ENCODE measurements around the gene IL2RA. TPM values are rescaled to one million over a fixed set of nuclear protein-coding genes. Genes with fewer than 3 reads are reported as not detected.

Gene IL2RA
- total and polyA plus RNA-seq, 10 of the 15 experiments (the other 5 are each of a cell fraction or from before 2014, with no cell fraction given): 2.2 to 6.0 (median 4.9) TPM

GRCh38 chr10:6039711-6040110 is 22.5 kb downstream of the IL2RA start:
- CTCF ChIA-PET: interaction anchor here (0.9 kb wide), 1 partner anchor 8 kb away, joined by 3 read pairs; no protein-coding TSS in a partner anchor
- ATAC-seq (no peak), DNase-seq (ENCODE audit: low read depth, low spot score) (no peak), FAIRE-seq (no peak)
- Histone ChIP-seq H3K9ac (ENCODE audit: control insufficient read depth, insufficient read depth, low read length) (no peak overlapping the region), H3K4me1 (ENCODE audit: control insufficient read depth, insufficient read depth, low read length) (peaks cover 20% of the 10 kb centered on the region), H3K27ac (ENCODE audit: control insufficient read depth, insufficient read depth) (no peak overlapping the region), H3K9me3 (replicated peaks; ENCODE audit: control insufficient read depth, insufficient read depth, low read length) (no peaks in the 10 kb centered on the region; the same call in 2 of the 3 replicates), H3K4me3 (no peak overlapping the region), H3K79me2 (ENCODE audit: control insufficient read depth, insufficient read depth, low read length) (no peaks in the 10 kb centered on the region), H2AFZ (ENCODE audit: control insufficient read depth, low read depth, low read length) (no peak overlapping the region), H3K36me3 (ENCODE audit: control insufficient read depth in 2 of 2, insufficient read depth in 2 of 2, low read length in 1 of 2) (no peaks in the 10 kb centered on the region), H3K27me3 (replicated peaks in 1 of 2; ENCODE audit: control insufficient read depth in 2 of 2, insufficient read depth in 2 of 2, low read length in 1 of 2) (no peaks in the 10 kb centered on the region), H3K4me2 (ENCODE audit: control insufficient read depth, insufficient read depth) (no peak overlapping the region), H4K20me1 (ENCODE audit: control insufficient read depth, insufficient read depth) (no peaks in the 10 kb centered on the region)
- intact Hi-C loops (cut with micrococcal nuclease; ENCODE audit: unreplicated experiment) (no loop called here), in situ Hi-C loops (cut with MboI) (no loop called here)
- RAD21 ChIA-PET (ENCODE audit: unreplicated experiment): no interaction called here
- WGBS (ENCODE audit: insufficient coverage, insufficient replicate concordance, low lambda C conversion rate, missing lambda C conversion rate): 66% methylated on average over 4 of the region's 4 CpGs
- SMC1A ChIA-PET (ENCODE audit: uncharacterized antibody, unreplicated experiment): interaction anchor here (2.0 kb wide), 1 partner anchor 32 kb away, joined by 5 read pairs; no protein-coding TSS in a partner anchor
- POLR2A ChIA-PET: no interaction called here
- no TSS peak for BruUV-seq (replicated peaks)
- TF ChIP-seq NFYB (IDR thresholded peaks at IDR 0.05; ENCODE audit: insufficient read depth, low read depth, low read length) (no peak), SMC3 (IDR thresholded peaks at IDR 0.05; ENCODE audit: borderline replicate concordance, low read length) (no peak), ZNF207 (IDR thresholded peaks at IDR 0.05; ENCODE audit: borderline replicate concordance) (no peak)

GRCh38 chr10:6038071-6038631 is 24.0 kb downstream of the IL2RA start:
- intact Hi-C loops (cut with micrococcal nuclease; ENCODE audit: unreplicated experiment): no loop called here
- in situ Hi-C loops (cut with MboI): no loop called here

More at GRCh38 chr10:6038071-6038631, 24.0 kb downstream of the IL2RA start:
- ChIA-PET POLR2A (no interaction called here), SMC1A (ENCODE audit: uncharacterized antibody, unreplicated experiment) (interaction anchor here (0.9 to 2.7 kb wide), 8 partner anchors 11 to 61 kb away, joined by 3 to 15 read pairs (median 5); partner anchors contain the start of gene IL15RA), CTCF (interaction anchor here (0.7 to 1.9 kb wide), 6 partner anchors 11 to 48 kb away, joined by 3 to 7 read pairs (median 3); no protein-coding TSS in a partner anchor), RAD21 (ENCODE audit: unreplicated experiment) (interaction anchor here (1.1 to 1.8 kb wide), 2 partner anchors 10 to 12 kb away, joined by 3 to 8 read pairs; no protein-coding TSS in a partner anchor)
- H3K4me2 ChIP-seq (ENCODE audit: control insufficient read depth, insufficient read depth): no peak overlapping the region
- no peaks in the 10 kb centered on the region for H3K36me3 ChIP-seq (ENCODE audit: control insufficient read depth in 2 of 2, insufficient read depth in 2 of 2, low read length in 1 of 2)
- H3K4me1 ChIP-seq (ENCODE audit: control insufficient read depth, insufficient read depth, low read length): peaks cover 12% of the 10 kb centered on the region; the same call in 1 of the 2 replicates
- TF ChIP-seq BHLHE40 (IDR thresholded peaks at IDR 0.05; ENCODE audit: borderline replicate concordance in 1 of 2, low read depth in 2 of 2, low read length in 1 of 2) (peak; percentile 40 to 46; a peak in 1 of 4 replicates), ZNF384 (IDR thresholded peaks at IDR 0.05; ENCODE audit: borderline replicate concordance, low read depth, low read length) (no peak), MAX (IDR thresholded peaks at IDR 0.05; ENCODE audit: low read depth, low read length) (no peak), RUNX3 (IDR thresholded peaks at IDR 0.05; ENCODE audit: low read length) (peak; percentile 24; the same call in 1 of the 2 replicates)
- DNase-seq (ENCODE audit: low read depth, low spot score): no peak
- ATAC-seq: peak; percentile 46
- FAIRE-seq: no peak
- H3K27ac ChIP-seq (ENCODE audit: control insufficient read depth, insufficient read depth): no peak overlapping the region
- no TSS peak for BruUV-seq (replicated peaks)
- no peak overlapping the region for H3K4me3 ChIP-seq
- no peak overlapping the region for H2AFZ ChIP-seq (ENCODE audit: control insufficient read depth, low read depth, low read length)
- H3K27me3 ChIP-seq (replicated peaks in 1 of 2; ENCODE audit: control insufficient read depth in 2 of 2, insufficient read depth in 2 of 2, low read length in 1 of 2): no peaks in the 10 kb centered on the region
- WGBS (ENCODE audit: insufficient coverage, insufficient replicate concordance, low lambda C conversion rate, missing lambda C conversion rate): 52% methylated on average over 2 of the region's 2 CpGs
- H3K79me2 ChIP-seq (ENCODE audit: control insufficient read depth, insufficient read depth, low read length): no peaks in the 10 kb centered on the region
- no peaks in the 10 kb centered on the region for H4K20me1 ChIP-seq (ENCODE audit: control insufficient read depth, insufficient read depth)
- no peaks in the 10 kb centered on the region; the same call in 2 of the 3 replicates for H3K9me3 ChIP-seq (replicated peaks; ENCODE audit: control insufficient read depth, insufficient read depth, low read length)
- no peak overlapping the region for H3K9ac ChIP-seq (ENCODE audit: control insufficient read depth, insufficient read depth, low read length)
